Activated CD8-positive, alpha-beta memory T cell treated with anti-CD3 and anti-CD28 coated beads for 24 hours (primary cell): ENCODE results near the gene YTHDF2.
"Not testable (repeated sequence)": the region's sequence is repeated elsewhere in the genome, so short reads cannot be mapped to it uniquely, and the experiment has no call there.

ENCODE experiments used
- DNase-seq: peaks from one replicate; pipeline ENCODE4 v3.0.0-alpha.2; 2020

YTHDF2 gene

GRCh38 chr1:28736450-28737306 lies at the start of gene YTHDF2:
Gene YTHDF2 (plus strand): TSS chr1:28736940. CDS start chr1:28737121, 181 bp downstream.
- peak; percentile 99 for DNase-seq

GRCh38 chr1:28691627-28692026 lies 45.1 kb upstream of the YTHDF2 start:
- DNase-seq, result not testable (repeated sequence)

- DNase-seq, result no peak
These were observed 33.1 kb upstream of the YTHDF2 start for GRCh38 chr1:28703629-28704028.

- DNase-seq, result no peak
These were observed 20.4 kb upstream of the YTHDF2 start for GRCh38 chr1:28716336-28716735.

- no peak for DNase-seq
These were observed 18.6 kb upstream of the YTHDF2 start for GRCh38 chr1:28718166-28718565.

- no peak for DNase-seq
These were observed 18.0 kb upstream of the YTHDF2 start for GRCh38 chr1:28718586-28719331.

- DNase-seq, result no peak
These were observed 17.5 kb upstream of the YTHDF2 start for GRCh38 chr1:28719332-28719619.

- DNase-seq, result no peak
These were observed 16.4 kb upstream of the YTHDF2 start for GRCh38 chr1:28720376-28720775.

GRCh38 chr1:28721927-28722326 lies 14.8 kb upstream of the YTHDF2 start:
- not testable (repeated sequence) for DNase-seq

GRCh38 chr1:28725365-28725764 lies 11.4 kb upstream of the YTHDF2 start:
- DNase-seq, result not testable (repeated sequence)

GRCh38 chr1:28735961-28736449 lies 735 bp upstream of the YTHDF2 start:
- DNase-seq, result no peak

GRCh38 chr1:28737307-28738132 lies 780 bp downstream of the YTHDF2 start:
- DNase-seq, result peak; percentile 82

GRCh38 chr1:28740118-28740517 lies 3.4 kb downstream of the YTHDF2 start:
- no peak for DNase-seq

GRCh38 chr1:28744184-28744583 lies 7.4 kb downstream of the YTHDF2 start:
- no peak for DNase-seq

GRCh38 chr1:28745653-28746173 lies 9.0 kb downstream of the YTHDF2 start:
- no peak for DNase-seq

GRCh38 chr1:28750330-28750729 lies 13.6 kb downstream of the YTHDF2 start:
- DNase-seq, result no peak

- DNase-seq, result not testable (repeated sequence)
These were observed 14.1 kb downstream of the YTHDF2 start for GRCh38 chr1:28750771-28751294.

- no peak for DNase-seq
These were observed 14.7 kb downstream of the YTHDF2 start for GRCh38 chr1:28751315-28752060.

GRCh38 chr1:28755701-28756100 lies 19.0 kb downstream of the YTHDF2 start:
- DNase-seq, result no peak

- DNase-seq, result no peak
These were observed 20.1 kb downstream of the YTHDF2 start for GRCh38 chr1:28756846-28757245.

GRCh38 chr1:28758420-28758819 lies 21.7 kb downstream of the YTHDF2 start:
- no peak for DNase-seq

GRCh38 chr1:28759257-28759656 lies 22.5 kb downstream of the YTHDF2 start:
- no peak for DNase-seq
